OCI-M2 (cell line): ENCODE results near the gene LRRC53.

Experiments
- DNase-seq: peaks from one replicate; lab custom pipeline; 2025; ENCODE audit not compliant: unreplicated experiment; lab: John Stamatoyannopoulos, UW

LRRC53 gene

DNA sequence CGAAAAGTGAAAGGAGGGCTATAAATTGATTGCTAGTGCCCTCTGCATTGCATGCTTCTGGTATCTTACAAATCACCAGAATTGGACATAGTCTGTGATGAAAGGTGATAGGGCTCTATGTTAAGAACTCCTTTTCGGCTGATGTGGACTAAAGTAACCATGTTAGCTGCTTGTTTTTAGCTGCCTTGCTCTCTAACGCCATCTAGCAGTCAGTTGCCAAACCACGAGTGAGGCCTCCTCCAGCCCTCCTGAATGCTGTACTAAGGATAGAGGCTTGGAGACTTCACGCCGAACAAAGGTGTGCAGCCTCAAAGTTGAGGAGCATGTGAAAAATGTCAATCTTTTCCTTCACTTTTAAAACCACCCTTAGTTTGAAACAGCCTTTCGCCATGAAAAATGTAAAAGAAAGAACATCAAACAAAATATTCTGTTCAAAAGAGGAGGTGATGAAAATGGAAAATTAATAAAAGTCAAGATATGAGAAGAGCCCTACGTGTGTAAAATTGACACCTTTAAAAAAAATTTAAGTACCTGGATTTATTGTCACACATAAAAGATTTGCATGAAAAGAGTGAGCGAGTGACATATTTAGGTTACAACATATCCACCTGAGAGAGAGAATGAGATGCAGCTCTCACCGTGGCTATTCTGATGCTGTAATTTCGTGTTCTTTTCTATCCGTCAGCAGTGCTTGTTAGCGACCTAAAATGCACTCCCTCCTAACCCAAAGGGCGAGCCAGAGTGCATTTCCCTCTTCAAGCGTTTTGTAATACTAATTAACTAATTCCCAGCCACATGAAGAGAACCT lies 8.1 kb downstream of the LRRC53 start:
- no peak for DNase-seq

DNA sequence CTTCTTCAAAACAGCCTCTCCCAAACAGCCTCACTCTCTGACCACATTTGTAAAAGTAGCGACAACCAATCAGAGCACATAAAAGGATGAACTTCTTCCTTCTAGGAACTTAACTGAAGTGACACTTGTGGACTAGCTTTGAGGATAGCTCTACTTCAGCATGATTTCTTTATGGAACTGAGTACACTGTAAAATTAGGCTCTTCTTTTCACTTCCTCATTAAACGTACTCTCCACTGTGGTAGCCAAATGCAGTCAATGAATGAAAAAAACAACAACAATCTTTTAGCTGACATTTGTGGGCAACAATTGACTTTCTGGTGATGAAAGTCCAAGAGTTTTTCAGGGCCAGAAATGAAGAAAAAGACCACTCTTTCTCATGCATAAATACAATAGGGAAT lies 9.6 kb downstream of the LRRC53 start:
- no peak for DNase-seq

DNA sequence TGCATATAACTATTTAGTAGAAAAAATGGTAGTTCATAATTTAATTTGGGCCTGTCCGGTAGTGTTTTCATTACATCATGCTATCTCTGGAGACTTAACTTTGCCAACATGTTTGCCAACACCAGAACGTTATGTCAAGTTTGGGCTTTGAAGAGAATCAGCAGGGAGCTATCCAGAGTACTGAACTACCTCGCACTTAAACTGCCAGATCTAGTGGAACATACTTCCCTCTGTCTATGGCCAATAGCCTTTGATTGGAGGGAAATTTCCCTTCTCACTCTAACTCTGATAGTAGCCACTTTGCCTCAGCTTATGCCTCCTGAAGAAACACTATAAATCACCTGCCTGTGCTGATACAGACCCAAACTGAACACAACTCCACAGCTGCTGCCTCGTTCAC lies 10.0 kb downstream of the LRRC53 start:
- no peak for DNase-seq

DNA sequence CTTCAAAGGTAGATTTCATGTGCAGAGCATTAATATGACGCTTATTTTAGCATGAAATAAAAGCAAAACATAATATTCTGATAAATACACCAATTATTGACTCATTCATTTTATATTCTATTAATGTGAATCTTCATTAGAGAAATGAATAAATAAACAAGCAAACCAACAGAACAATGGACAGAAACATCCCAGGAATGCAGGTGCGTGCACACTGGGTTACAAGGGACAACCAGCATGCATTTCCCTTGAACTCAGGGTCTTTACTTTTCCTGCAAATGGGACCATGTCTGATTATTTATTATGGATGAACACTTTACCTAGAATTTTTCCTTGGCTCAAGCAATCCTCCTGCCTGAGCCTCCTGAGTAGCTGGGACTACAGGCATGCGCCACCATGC lies 13.5 kb downstream of the LRRC53 start:
- no peak for DNase-seq

DNA sequence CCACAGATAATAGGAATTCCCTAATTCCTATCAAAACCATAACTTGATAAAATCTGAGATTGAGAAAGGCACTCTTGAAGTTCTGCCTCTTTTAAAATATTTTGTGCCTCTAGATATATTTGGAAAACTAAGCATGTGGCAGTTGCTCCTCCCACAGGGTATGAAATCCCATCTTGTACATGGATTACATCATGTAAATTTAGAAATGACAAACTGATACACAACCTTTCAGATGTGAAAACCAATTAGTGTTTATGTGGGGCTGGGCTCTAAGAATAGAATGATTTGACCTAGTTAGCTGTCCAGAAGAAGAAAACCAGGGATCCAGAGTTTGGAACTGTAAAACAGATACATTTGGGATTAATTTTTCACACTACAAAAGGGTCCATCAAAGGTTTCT lies 15.7 kb downstream of the LRRC53 start:
- no peak for DNase-seq

DNA sequence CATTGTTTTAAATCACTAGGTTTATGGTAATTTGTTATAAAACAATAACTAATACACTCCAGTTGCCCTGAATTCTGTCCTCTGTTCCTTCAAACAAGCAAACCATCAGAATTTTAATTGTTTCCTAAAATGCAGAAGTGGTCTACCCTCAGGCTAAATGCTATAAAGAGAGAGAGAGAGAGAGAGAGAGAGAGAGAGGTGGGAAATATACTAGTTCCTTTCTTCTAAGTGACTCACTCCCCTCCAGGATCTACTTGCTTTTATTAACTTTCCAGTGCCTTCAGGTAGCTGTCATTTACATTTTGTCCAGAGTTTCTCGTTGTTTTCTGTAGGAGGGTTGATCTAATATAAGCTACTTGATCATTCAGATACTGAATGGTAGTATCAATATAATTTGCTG lies 26.4 kb downstream of the LRRC53 start:
- DNase-seq: no peak

DNA sequence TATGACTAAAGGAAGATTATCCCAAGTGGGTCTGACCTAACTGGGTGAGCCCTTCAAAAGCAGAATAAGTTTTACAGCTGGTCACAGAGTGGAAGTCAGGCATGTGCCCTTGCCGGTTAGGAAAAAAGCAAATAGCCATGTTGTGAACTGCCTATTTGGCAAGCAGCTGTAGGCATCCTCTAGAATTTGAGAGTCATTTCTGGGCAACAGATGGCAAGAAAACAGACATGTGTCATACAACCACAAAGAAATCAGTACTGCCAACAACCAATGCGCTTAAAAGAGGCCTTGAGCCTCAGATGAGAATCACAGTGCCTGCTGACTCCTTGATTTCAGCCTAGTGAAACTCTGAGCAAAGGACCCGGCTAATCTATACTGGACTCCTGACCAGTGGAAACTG lies 26.8 kb downstream of the LRRC53 start:
- no peak for DNase-seq

DNA sequence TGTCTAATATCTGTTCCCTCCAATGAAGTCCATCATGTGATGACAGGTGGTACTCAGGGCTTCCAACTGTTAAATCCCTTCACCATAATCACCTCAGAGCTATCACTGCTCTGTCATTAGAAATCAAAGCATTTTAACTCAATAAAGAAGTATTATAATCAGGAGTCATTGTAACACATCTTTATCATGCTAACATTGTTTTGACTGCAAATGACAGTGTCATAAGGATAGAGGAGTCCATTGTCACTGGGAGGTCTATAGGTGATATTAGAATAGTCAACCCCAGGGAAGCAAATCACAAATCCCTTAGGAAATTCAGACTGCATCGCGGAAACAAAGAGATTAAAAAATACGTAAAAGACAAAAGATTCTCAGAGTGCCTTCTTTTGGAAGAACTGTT lies 30.8 kb downstream of the LRRC53 start:
- DNase-seq: no peak

DNA sequence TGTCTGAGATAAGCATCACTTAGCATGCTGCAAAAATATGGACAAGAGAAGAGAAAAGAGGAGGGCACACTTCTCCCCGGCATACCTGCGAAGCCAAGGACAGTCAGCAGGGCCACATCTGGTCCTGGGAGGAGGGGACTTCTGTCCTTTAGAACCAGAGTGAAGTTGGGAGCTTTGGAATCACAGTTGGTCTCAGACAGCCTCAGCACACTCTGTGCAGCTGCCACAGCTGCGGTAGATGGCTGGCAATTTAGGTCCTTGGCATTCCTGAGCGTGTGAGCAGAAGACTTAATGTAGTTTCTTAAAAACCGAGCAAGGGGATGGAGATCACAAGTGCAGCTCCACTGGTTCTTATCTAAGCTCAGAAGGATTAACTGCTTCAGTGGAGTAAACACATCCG lies 32.3 kb downstream of the LRRC53 start:
- no peak for DNase-seq

DNA sequence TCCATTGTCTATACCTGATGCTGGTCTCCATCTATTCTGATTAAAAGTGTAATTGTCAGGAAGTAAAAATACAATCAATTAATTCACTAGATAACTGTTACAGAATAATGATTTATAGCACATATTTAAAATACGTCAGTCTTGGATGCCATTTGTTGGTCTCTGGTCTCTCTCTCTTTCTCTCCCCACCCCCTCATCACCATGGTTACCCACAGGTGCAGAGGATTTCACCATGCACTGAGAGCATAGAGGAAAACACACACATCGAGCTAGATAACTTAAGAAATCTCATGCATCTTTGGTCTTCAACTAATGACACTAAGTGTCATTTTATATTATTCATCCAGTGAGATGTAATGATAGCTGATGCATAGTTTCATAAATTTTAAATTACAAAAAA lies 33.4 kb downstream of the LRRC53 start:
- DNase-seq: no peak

DNA sequence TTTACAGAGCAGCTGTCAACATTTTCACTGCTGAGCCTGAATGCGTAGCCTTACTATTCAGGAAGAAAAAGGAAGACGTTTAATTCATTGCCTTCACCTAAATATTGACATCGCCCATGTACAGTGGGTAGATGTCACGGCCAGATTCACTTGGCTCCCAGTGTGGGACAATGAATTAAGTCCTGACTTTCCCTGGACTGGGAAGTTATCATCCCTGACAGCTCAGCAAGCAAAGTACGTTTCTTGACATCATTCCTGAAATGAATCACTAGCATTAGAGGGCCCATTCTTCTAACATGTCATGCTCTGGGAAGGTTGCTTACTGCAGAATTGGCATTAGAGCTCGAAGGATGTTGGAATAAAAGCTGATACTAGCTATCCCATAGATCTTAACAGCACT lies 37.8 kb downstream of the LRRC53 start:
- no peak for DNase-seq

DNA sequence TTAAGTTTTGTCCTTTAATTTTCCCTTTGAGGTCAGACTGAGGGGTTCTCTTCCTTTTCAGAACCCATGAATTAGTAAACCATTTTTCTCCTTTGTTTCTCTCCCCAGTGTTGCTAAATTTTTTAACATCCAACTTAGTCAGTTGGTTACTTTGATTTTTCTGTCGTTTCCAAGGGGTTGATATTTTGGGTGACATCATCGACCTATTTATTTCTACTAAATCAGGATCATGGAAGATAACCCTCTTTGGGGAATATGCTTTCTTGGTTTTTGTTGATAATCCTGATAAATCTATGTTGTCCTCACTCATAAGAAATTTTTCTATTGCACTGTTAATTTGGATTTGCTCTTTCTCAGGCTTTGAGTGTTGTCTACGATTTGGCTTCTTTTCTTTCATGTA lies 40.9 kb downstream of the LRRC53 start:
- no peak for DNase-seq

DNA sequence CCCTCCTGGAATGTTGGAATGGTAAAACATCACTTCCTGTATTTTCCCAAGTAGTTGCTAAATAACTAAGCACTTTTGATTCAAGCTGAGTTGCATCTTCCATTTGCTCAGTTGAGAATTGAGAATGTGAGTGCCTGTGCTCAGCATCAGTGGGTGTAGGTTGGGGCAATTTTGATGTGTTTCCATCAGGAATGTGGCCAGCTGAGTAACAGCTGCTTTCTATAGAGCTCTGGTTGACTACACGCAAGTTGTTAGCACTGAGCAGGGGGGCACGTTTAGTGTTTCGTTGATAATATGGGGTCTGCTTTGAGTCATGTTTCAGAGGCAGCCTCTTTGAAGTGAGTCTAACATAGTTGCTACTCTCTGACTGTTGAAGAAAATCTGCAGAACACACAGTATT lies 41.5 kb downstream of the LRRC53 start:
- no peak for DNase-seq

DNA sequence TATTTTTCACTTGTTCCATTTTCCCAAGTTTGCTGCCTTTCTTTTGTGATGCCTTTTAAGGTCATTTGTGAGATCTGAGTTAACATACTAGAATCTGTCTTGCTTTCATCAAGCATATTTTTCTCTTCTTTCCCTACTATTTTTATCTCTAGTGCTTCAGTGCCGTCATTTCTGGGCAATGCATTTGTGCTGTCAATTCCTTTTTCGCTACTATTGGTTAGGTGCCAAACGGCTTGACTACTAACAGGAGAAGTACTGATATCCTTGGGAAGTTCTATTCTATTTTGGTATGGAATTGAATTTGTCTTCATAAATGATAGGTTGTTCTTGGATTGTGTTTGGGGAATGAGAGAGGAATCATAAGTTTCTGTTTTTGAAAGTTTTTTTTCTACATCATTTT lies 42.2 kb downstream of the LRRC53 start:
- no peak for DNase-seq

DNA sequence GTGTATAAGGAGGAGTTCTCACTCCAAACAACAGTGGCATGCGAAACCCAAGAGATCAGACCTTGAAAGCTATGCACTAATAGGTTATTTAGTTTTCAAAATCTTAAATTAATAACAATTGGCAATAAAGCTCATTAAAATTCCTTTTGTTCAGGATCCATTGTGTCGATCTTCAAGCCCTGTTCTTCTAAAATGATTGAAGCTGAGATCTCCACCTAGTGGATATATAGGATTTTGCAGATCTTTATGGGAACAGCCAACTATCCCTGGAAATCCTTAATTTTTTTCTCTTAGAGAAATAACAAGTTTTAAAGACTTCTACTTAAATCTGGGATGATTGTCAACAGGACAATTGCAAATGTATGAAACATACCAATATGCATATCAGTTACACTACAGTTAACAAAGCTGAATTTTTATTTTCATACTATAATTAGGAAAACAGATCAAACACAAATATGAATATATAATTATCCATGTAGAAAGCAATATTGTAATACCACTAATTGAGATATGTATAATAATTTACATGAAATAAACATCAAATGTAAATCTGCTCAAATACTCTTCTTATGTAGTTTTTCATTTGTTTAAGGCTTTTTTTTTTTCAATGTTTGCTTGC lies 43.3 kb downstream of the LRRC53 start:
- no peak for DNase-seq

DNA sequence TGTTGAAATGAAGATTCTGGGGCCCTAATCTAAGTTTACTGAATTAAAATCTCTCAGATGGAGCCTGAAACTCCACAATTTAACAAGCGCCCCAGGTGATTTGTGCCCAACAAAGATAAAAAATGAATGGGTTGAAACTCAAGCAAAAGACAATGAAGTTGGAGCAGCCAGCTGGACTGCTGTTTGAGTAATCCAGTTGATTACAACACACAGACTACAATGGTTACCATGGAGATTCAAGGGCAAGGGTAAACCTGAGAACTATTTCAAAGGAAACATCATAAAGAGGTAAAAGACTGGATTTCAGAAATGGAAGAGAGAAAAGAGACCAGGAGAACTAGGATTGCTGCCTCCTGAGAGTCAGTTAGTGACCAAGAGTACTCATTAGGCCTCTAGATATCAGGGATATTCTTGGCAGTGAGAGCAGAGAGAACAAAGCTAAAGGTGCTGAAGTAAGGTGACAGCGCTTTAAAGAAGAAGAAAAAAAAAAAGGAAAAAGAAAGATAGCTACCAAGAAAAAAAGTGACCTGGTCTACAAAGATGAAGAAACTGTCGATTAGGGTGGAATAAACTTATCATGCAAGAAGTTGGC lies 44.5 kb downstream of the LRRC53 start:
- no peak for DNase-seq

DNA sequence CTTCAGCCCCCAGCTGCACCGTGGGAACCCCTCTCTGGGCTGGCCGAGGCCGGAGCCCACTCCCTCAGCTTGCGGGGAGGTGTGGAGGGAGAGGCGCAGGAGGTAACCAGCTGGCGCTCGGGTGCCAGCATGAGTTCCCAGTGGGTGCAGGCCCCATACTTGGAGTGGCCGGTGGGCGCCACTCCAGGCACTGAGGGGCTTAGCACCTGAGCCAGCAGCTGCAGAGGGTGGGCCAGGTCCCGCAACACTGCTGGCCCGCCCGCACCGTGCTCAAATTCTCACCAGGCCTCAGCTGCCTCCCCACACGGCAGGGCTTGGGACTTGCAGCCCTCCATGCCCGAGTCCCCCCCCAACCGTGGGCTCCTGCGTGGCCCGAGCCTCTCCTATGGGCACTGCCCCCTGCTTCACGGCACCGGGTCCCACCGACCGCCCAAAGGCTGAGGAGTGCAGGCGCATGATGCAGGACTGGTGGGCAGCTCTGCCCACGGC lies 47.2 kb downstream of the LRRC53 start:
- no peak for DNase-seq

DNA sequence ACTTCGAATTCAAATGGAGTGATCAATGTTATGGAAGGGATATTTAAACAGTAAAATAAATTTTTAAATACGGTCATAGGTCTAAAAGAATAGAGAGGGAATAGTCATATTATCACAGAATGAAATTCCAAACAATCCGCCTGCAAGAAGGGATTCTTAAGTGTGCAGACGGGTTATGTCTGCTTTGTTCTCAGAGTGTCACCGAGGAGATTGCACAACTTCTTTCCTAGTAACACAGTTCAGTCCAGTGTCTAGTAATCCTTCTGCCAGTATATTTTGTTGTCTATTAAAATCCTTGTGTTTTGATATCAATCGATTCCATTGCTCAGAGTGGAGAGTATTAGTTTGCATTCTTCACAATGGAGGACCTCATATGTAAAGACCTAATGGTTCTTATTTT lies 48.4 kb downstream of the LRRC53 start:
- DNase-seq: no peak

DNA sequence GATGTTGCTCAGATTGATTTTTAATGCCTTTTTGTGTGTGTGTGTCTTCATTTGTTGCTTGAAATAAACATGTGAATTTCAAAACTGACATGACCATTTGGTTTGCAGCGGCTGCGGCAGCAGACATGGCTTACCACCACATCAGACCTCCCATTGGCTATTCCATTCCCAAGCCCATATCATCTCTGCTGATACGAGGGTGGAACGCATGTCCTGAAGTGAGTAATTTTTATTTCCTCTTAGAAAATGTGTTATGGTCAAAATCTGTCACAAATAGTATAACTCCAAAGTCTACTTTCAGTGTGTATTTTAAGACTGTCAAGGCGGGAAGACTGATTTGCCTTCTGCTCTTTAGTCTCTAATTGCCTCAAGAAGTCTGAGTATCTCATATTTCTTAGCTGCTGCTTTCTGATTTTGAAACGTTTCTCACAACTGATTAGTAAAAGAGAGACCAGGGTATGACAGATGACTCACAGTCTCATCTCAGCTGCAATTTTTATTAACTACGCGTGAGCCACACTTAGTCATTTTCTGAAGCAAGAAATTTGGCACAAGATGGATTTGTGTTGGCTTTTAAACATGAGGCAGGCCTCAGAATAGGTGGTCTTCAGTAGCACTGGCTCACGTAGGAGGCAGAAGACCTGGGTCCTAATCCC lies 49.0 kb downstream of the LRRC53 start:
- no peak for DNase-seq

DNA sequence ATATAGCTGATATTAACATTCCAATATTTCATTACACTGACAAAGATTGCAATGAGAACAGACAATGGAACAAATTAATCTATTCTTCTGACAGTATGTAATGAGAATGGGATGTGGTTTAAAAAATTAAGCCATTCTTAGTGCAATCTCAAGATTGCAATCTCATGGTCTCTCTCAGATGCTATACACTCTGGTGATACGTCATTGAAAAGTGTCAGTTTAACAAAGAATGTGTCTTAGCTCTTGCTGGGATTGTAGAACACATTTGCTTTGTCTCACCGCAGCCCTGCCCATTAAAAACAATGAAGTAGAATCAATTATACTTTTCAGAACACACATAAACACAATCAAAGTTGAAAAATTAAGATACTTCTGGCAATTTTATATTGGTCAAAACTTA lies 55.2 kb downstream of the LRRC53 start:
- no peak for DNase-seq

DNA sequence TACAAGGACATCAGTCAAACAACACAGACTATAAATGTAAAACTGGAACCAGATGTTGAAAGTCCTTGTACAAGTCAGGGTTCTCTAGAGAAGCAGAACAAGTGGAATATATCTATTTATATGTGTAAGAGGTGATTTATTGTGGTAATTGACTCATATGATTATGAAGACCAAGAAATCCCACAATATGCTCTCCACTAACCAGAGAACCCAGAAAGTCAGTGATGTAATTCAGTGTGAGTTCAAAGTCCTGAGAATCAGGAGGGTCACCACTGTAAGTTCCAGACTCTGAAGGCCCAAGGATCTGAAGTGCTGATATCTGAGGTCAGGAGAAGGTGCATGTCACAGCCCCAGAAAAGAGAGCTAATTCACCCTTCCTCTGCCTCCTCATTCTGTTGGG lies 57.0 kb downstream of the LRRC53 start:
- DNase-seq: no peak

DNA sequence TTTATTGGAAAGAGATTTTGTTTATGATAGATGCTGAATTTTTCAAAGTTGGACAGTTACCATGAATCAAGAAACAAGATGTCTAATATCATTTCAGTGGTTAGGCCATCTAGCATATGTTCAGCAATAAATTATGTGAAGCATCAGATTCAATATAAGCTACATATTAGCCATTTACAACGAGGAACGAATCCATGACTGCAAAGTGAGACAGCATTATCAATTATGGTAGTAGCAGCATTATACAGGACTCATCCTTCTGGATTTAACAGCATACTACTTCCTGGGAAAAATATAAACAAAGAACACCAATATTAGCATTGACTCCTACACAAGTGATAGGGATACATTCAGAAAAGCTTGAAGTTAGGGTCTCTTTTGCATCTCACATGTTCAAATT lies 59.1 kb downstream of the LRRC53 start:
- no peak for DNase-seq
